ENCODE measurements around the gene MIS18A. TPM values are rescaled to one million over a fixed set of nuclear protein-coding genes. Genes with fewer than 3 reads are reported as not detected.

MIS18A gene
- total RNA-seq, 1 experiment from 2014 or later, result 55.9 TPM

- DNase-seq (ENCODE audit: low spot score) (no peak), ATAC-seq (no peak)
- Mint-ChIP-seq H3K4me1 (peaks cover 16% of the 10 kb centered on the region), H3K4me3 (no peak overlapping the region), H3K27ac (no peak overlapping the region), H3K36me3 (peaks cover 14% of the 10 kb centered on the region), H3K27me3 (ENCODE audit: low read depth) (no peaks in the 10 kb centered on the region), H3K9me3 (0 out of 2 replicates have a peak, but pooled peaks cover 11% of the 10 kb centered on the region)
- CTCF ChIA-PET, result interaction anchor here (0.6 kb wide), 1 partner anchor 18 kb away, joined by 3 read pairs; no protein-coding TSS in a partner anchor
- POLR2A ChIA-PET, result interaction anchor here (0.6 to 0.7 kb wide), 2 partner anchors 30 to 421 kb away, joined by 3 to 5 read pairs; no protein-coding TSS in a partner anchor
- TF ChIP-seq MXD4 (CRISPR knock-in tag; IDR thresholded peaks at IDR 0.05; ENCODE audit: borderline replicate concordance) (no peak), EMX1 (CRISPR knock-in tag; IDR thresholded peaks at IDR 0.05) (no peak), NFE2L1 (CRISPR knock-in tag; IDR thresholded peaks at IDR 0.05) (no peak), TP53 (CRISPR knock-in tag; IDR thresholded peaks at IDR 0.05) (no peak)
- TF ChIP-seq, protein P1, sequence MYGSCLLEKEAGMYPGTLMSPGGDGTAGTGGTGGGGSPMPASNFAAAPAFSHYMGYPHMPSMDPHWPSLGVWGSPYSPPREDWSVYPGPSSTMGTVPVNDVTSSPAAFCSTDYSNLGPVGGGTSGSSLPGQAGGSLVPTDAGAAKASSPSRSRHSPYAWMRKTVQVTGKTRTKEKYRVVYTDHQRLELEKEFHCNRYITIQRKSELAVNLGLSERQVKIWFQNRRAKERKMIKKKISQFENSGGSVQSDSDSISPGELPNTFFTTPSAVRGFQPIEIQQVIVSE (CRISPR knock-in tag; IDR thresholded peaks at IDR 0.05; ENCODE audit: borderline replicate concordance), result no peak
Observed at GRCh38 chr21:32302560-32302959, 23.7 kb upstream of the MIS18A start.

DNA sequence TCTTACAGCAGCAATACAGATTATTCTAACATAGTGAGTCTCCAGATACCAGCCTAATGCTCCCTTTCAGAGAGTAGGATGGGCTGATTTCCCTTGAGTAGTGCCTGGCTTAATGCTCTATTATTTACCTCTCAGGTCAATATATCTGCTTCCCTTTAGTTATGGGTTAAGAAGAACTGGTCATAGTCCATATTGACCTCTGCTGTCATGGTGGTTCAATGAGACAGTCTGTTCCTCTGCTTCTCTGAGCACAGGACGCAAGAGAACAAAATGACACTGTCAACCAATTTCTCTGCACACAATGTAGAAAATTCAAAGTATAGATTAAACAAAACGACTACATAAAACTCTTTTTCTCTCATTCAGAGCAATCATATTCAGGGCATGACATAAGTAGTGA, 22.7 kb upstream of the MIS18A start:
- DNase-seq (ENCODE audit: low spot score), result no peak
- Mint-ChIP-seq H3K36me3 (peaks cover 14% of the 10 kb centered on the region), H3K9me3 (0 out of 2 replicates have a peak, but pooled peaks cover 11% of the 10 kb centered on the region), H3K27ac (no peak overlapping the region), H3K4me3 (no peak overlapping the region), H3K27me3 (ENCODE audit: low read depth) (no peaks in the 10 kb centered on the region), H3K4me1 (peaks cover 13% of the 10 kb centered on the region)
- no peak for ATAC-seq
- TF ChIP-seq, protein P2, sequence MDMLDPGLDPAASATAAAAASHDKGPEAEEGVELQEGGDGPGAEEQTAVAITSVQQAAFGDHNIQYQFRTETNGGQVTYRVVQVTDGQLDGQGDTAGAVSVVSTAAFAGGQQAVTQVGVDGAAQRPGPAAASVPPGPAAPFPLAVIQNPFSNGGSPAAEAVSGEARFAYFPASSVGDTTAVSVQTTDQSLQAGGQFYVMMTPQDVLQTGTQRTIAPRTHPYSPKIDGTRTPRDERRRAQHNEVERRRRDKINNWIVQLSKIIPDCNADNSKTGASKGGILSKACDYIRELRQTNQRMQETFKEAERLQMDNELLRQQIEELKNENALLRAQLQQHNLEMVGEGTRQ (CRISPR knock-in tag; IDR thresholded peaks at IDR 0.05), result no peak
- TF ChIP-seq TEAD4 (CRISPR knock-in tag; IDR thresholded peaks at IDR 0.05) (no peak), CREB1 (CRISPR knock-in tag; IDR thresholded peaks at IDR 0.05) (no peak), MYBL2 (CRISPR knock-in tag; IDR thresholded peaks at IDR 0.05) (no peak), OVOL2 (CRISPR knock-in tag; IDR thresholded peaks at IDR 0.05; ENCODE audit: borderline replicate concordance) (no peak), ZMAT4 (CRISPR knock-in tag; IDR thresholded peaks at IDR 0.05) (no peak), TP53 (CRISPR knock-in tag; IDR thresholded peaks at IDR 0.05) (no peak)
- TF ChIP-seq, protein P3, sequence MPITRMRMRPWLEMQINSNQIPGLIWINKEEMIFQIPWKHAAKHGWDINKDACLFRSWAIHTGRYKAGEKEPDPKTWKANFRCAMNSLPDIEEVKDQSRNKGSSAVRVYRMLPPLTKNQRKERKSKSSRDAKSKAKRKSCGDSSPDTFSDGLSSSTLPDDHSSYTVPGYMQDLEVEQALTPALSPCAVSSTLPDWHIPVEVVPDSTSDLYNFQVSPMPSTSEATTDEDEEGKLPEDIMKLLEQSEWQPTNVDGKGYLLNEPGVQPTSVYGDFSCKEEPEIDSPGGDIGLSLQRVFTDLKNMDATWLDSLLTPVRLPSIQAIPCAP (CRISPR knock-in tag; IDR thresholded peaks at IDR 0.05), result no peak
- TF ChIP-seq, protein P4, sequence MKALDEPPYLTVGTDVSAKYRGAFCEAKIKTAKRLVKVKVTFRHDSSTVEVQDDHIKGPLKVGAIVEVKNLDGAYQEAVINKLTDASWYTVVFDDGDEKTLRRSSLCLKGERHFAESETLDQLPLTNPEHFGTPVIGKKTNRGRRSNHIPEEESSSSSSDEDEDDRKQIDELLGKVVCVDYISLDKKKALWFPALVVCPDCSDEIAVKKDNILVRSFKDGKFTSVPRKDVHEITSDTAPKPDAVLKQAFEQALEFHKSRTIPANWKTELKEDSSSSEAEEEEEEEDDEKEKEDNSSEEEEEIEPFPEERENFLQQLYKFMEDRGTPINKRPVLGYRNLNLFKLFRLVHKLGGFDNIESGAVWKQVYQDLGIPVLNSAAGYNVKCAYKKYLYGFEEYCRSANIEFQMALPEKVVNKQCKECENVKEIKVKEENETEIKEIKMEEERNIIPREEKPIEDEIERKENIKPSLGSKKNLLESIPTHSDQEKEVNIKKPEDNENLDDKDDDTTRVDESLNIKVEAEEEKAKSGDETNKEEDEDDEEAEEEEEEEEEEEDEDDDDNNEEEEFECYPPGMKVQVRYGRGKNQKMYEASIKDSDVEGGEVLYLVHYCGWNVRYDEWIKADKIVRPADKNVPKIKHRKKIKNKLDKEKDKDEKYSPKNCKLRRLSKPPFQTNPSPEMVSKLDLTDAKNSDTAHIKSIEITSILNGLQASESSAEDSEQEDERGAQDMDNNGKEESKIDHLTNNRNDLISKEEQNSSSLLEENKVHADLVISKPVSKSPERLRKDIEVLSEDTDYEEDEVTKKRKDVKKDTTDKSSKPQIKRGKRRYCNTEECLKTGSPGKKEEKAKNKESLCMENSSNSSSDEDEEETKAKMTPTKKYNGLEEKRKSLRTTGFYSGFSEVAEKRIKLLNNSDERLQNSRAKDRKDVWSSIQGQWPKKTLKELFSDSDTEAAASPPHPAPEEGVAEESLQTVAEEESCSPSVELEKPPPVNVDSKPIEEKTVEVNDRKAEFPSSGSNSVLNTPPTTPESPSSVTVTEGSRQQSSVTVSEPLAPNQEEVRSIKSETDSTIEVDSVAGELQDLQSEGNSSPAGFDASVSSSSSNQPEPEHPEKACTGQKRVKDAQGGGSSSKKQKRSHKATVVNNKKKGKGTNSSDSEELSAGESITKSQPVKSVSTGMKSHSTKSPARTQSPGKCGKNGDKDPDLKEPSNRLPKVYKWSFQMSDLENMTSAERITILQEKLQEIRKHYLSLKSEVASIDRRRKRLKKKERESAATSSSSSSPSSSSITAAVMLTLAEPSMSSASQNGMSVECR (CRISPR knock-in tag; IDR thresholded peaks at IDR 0.05; ENCODE audit: borderline replicate concordance), result no peak
- ChIA-PET CTCF (no interaction called here), POLR2A (no interaction called here)

DNA sequence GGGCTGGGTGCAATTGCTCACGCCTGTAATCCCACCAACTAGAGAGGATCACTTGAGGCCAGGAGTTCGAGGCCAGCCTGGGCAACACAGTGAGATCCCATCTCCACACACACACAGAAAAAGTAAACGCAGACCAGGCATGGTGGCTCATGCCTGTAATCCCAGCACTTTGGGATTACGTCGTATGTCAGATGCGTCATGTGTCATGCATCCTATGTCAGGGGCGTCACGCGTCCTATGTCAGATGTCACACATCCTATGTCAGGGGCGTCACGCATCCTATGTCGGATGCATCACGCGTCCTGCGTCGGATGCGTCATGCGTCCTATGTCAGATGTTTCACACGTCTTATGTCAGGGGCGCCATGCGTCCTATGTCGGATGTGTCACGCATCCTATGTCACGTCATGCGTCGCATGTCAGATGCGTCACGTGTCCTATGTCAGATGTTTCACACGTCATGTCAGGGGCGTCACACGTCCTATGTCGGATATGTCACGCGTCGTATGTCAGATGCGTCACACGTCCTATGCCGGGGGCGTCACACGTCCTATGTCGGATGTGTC, 21.4 kb upstream of the MIS18A start:
- H3K9me3 Mint-ChIP-seq, result 0 out of 2 replicates have a peak, but pooled peaks cover 11% of the 10 kb centered on the region
- CTCF ChIA-PET, result no interaction called here
- POLR2A ChIA-PET, result no interaction called here
- H3K27me3 Mint-ChIP-seq (ENCODE audit: low read depth), result no peaks in the 10 kb centered on the region
- H3K4me3 Mint-ChIP-seq, result no peak overlapping the region
- no peak overlapping the region for H3K27ac Mint-ChIP-seq
- DNase-seq (ENCODE audit: low spot score) (no peak), ATAC-seq (no peak)
- peaks cover 14% of the 10 kb centered on the region for H3K36me3 Mint-ChIP-seq
- no peaks in the 10 kb centered on the region for H3K4me1 Mint-ChIP-seq
- TF ChIP-seq FOXK1 (CRISPR knock-in tag; IDR thresholded peaks at IDR 0.05) (no peak), ZNF138 (CRISPR knock-in tag; conservative IDR thresholded peaks at IDR 0.05) (no peak), ZNF121 (CRISPR knock-in tag; IDR thresholded peaks at IDR 0.05) (peak; percentile 48; the same call in 1 of the 2 replicates), MLX (CRISPR knock-in tag; IDR thresholded peaks at IDR 0.05) (no peak), TEAD4 (CRISPR knock-in tag; IDR thresholded peaks at IDR 0.05) (no peak), AFF4 (CRISPR knock-in tag; IDR thresholded peaks at IDR 0.05; ENCODE audit: borderline replicate concordance) (no peak), RELA (CRISPR knock-in tag; IDR thresholded peaks at IDR 0.05; ENCODE audit: borderline replicate concordance) (no peak)

Measured in WTC11 (cell line).